H1 (cell line): Measurements from ENCODE around the gene PGAM5. TPM values are rescaled to one million over a fixed set of nuclear protein-coding genes. Genes with fewer than 3 reads are reported as not detected.

Experiments used
- CTCF ChIA-PET: fragments of 300-600 bp; sonication (Branson Sonifier 250); formaldehyde crosslinking; loops from one replicate; lab custom pipeline; 2021; ENCODE audit not compliant: partially characterized antibody; lab: Charles Lee
- POLR2A ChIA-PET: fragments of 300-600 bp; sonication (Branson Sonifier 250); formaldehyde crosslinking; loops from one replicate; lab custom pipeline; 2021; ENCODE audit warnings: inconsistent platforms; ENCODE audit not compliant: partially characterized antibody; lab: Charles Lee
- DNase-seq, 2 experiments: peaks; one replicate each; pipeline versions ENCODE4 v3.0.0 to v3.0.0-alpha.2; 2010 to 2022; ENCODE audit warnings: low spot score in 2 of 2, low read depth in 1 of 2, mixed read lengths in 1 of 2
- FAIRE-seq: peaks from 2 replicates; lab custom pipeline; 2011; peaks lifted over from hg19 to GRCh38; lab: Jason Lieb, UNC
- H2AFZ ChIP-seq: 2 replicates; pipeline ENCODE4 v1.8.1; 2012; ENCODE audit warnings: low read length, inconsistent platforms
- H2AK5ac ChIP-seq: 2 replicates; pipeline ENCODE4 v1.6.1; 2013; ENCODE audit warnings: low read depth, low read length
- H2BK120ac ChIP-seq: replicated peaks from 2 replicates; pipeline ENCODE3; 2013; ENCODE audit warnings: low read depth, low read length, inconsistent platforms
- H2BK12ac ChIP-seq: 2 replicates; pipeline ENCODE4 v1.6.1; 2013; ENCODE audit warnings: low read depth, low read length
- H2BK15ac ChIP-seq: 2 replicates; pipeline ENCODE4 v1.6.1; 2013; ENCODE audit warnings: low read length
- H2BK20ac ChIP-seq: 2 replicates; pipeline ENCODE4 v1.6.1; 2013; ENCODE audit warnings: low read length
- H2BK5ac ChIP-seq: 2 replicates; pipeline ENCODE4 v1.6.1; 2013; ENCODE audit warnings: low read depth, low read length
- H3K14ac ChIP-seq: 2 replicates; pipeline ENCODE4 v1.6.1; 2013; ENCODE audit warnings: inconsistent platforms; ENCODE audit not compliant: insufficient read length
- H3K18ac ChIP-seq: 2 replicates; pipeline ENCODE4 v1.6.1; 2013; ENCODE audit warnings: low read length; ENCODE audit errors: extremely low read depth
- H3K23ac ChIP-seq: 2 replicates; pipeline ENCODE4 v1.6.1; 2013; ENCODE audit warnings: inconsistent platforms; ENCODE audit not compliant: insufficient read length
- H3K23me2 ChIP-seq: 2 replicates; pipeline ENCODE4 v1.6.1; 2013; ENCODE audit warnings: low read depth, low read length
- H3K27ac ChIP-seq: 2 replicates; pipeline ENCODE4 v1.6.1; 2011; ENCODE audit warnings: low read depth, low read length, inconsistent platforms
- H3K27me3 ChIP-seq, 4 experiments: replicated peaks in 1 of 4; 1 replicate in 1 of 4; 2 replicates in 3 of 4; pipeline versions ENCODE4 v1.6.1 to v1.8.1; 2011 to 2013; ENCODE audit warnings: low read length in 3 of 4, mild to moderate bottlenecking in 3 of 4, inconsistent platforms in 2 of 4, mixed read lengths in 2 of 4, moderate library complexity in 1 of 4; ENCODE audit not compliant: control insufficient read depth in 3 of 4, insufficient read depth in 3 of 4; ENCODE audit errors: extremely low read depth in 1 of 4
- H3K36me3 ChIP-seq, 4 experiments: 2 replicates each; pipeline versions ENCODE4 v1.6.1 to v1.8.1; 2011 to 2013; ENCODE audit warnings: mild to moderate bottlenecking in 4 of 4, low read length in 3 of 4, moderate library complexity in 2 of 4, control low read depth in 1 of 4, inconsistent platforms in 1 of 4; ENCODE audit not compliant: insufficient read depth in 4 of 4, control insufficient read depth in 2 of 4
- H3K4ac ChIP-seq: replicated peaks from 2 replicates; pipeline ENCODE3; 2013; ENCODE audit warnings: low read length, low read depth, mixed read lengths, inconsistent platforms; ENCODE audit not compliant: insufficient read length
- H3K4me1 ChIP-seq, 4 experiments: replicated peaks in 1 of 4; 1 replicate in 1 of 4; 2 replicates in 3 of 4; pipeline versions ENCODE4 v1.6.1 to v1.8.1; 2011 to 2013; ENCODE audit warnings: low read length in 3 of 4, inconsistent platforms in 2 of 4, mixed read lengths in 1 of 4; ENCODE audit not compliant: insufficient read depth in 4 of 4, control insufficient read depth in 3 of 4
- H3K4me2 ChIP-seq, 2 experiments: 2 replicates each; pipeline versions ENCODE4 v1.6.1 to v1.8.1; 2011 to 2013; ENCODE audit warnings: low read depth in 2 of 2, low read length in 2 of 2, control low read depth in 1 of 2, inconsistent platforms in 1 of 2, mild to moderate bottlenecking in 1 of 2; ENCODE audit not compliant: insufficient read depth in 1 of 2
- H3K4me3 ChIP-seq, 4 experiments: fragments of 200-600, 300-600 bp in 1 of 4; sonication (generic), shearing (Covaris generic), sonication (Bioruptor Twin) in 1 of 4; 2 replicates each; pipeline versions ENCODE4 v1.5.1 to v1.8.1; 2011 to 2016; ENCODE audit warnings: low read length in 4 of 4, low read depth in 3 of 4, control low read depth in 2 of 4, inconsistent platforms in 2 of 4, mild to moderate bottlenecking in 2 of 4, mixed read lengths in 1 of 4, moderate library complexity in 1 of 4; ENCODE audit not compliant: insufficient read depth in 2 of 4; ENCODE audit errors: extremely low read depth in 1 of 4
- H3K56ac ChIP-seq: replicated peaks from 2 replicates; pipeline ENCODE3; 2013; ENCODE audit warnings: low read depth, mild to moderate bottlenecking, mixed read lengths, low read length, inconsistent platforms; ENCODE audit not compliant: insufficient read length
- H3K79me1 ChIP-seq: 2 replicates; pipeline ENCODE4 v1.6.1; 2013; ENCODE audit warnings: low read depth, low read length, control low read depth
- H3K79me2 ChIP-seq, 2 experiments: 2 replicates each; pipeline versions ENCODE4 v1.6.1 to v1.8.1; 2012 to 2013; ENCODE audit warnings: low read length in 2 of 2, mild to moderate bottlenecking in 2 of 2, inconsistent platforms in 1 of 2; ENCODE audit not compliant: insufficient read depth in 2 of 2, control insufficient read depth in 1 of 2
- H3K9ac ChIP-seq, 4 experiments: replicated peaks in 1 of 4; 1 replicate in 1 of 4; 2 replicates in 3 of 4; pipeline versions ENCODE4 v1.6.1 to v1.8.1; 2011 to 2013; ENCODE audit warnings: low read depth in 3 of 4, low read length in 3 of 4, control low read depth in 2 of 4, mild to moderate bottlenecking in 2 of 4, moderate library complexity in 2 of 4, inconsistent platforms in 1 of 4; ENCODE audit errors: extremely low read depth in 1 of 4
- H3K9me3 ChIP-seq, 2 experiments: 2 replicates each; pipeline versions ENCODE4 v1.6.1 to v1.8.1; 2012 to 2013; ENCODE audit warnings: mild to moderate bottlenecking in 2 of 2, moderate library complexity in 2 of 2, control low read depth in 1 of 2, inconsistent platforms in 1 of 2, low read depth in 1 of 2, low read length in 1 of 2, mixed read lengths in 1 of 2; ENCODE audit not compliant: insufficient read depth in 2 of 2
- H4K20me1 ChIP-seq, 2 experiments: replicated peaks in 1 of 2; 2 replicates each; pipeline versions ENCODE3 to v1.8.1; 2011 to 2013; ENCODE audit warnings: inconsistent platforms in 2 of 2, low read length in 2 of 2, mild to moderate bottlenecking in 1 of 2; ENCODE audit not compliant: insufficient read depth in 2 of 2, control insufficient read depth in 1 of 2
- H4K5ac ChIP-seq: 2 replicates; pipeline ENCODE4 v1.6.1; 2013; ENCODE audit warnings: low read length, low read depth, mixed read lengths, inconsistent platforms; ENCODE audit not compliant: insufficient read length
- H4K8ac ChIP-seq: 2 replicates; pipeline ENCODE4 v1.8.0; 2013; ENCODE audit warnings: mild to moderate bottlenecking, moderate library complexity, low read length, inconsistent platforms; ENCODE audit not compliant: insufficient read depth; ENCODE audit errors: extremely low read depth
- H4K91ac ChIP-seq: replicated peaks from 2 replicates; pipeline ENCODE3; 2013; ENCODE audit warnings: low read length, mixed read lengths, inconsistent platforms; ENCODE audit not compliant: insufficient read length
- CEBPB ChIP-seq: IDR thresholded peaks from 2 replicates; pipeline ENCODE4 v1.6.1; 2012; ENCODE audit warnings: low read depth, low read length
- EGR1 ChIP-seq: IDR thresholded peaks from 2 replicates; pipeline ENCODE4 v1.6.1; 2011; ENCODE audit warnings: low read depth, low read length, borderline replicate concordance
- MAFK ChIP-seq: IDR thresholded peaks from 2 replicates; pipeline ENCODE4 v1.6.1; 2012; ENCODE audit warnings: low read depth, mild to moderate bottlenecking, improper control_type of control experiment, low read length
- SAP30 ChIP-seq: fragments of 300-600 bp; sonication (generic); IDR thresholded peaks from 2 replicates; pipeline ENCODE4 v1.7.1; 2012; ENCODE audit warnings: low read length, moderate library complexity, mild to moderate bottlenecking, inconsistent platforms; ENCODE audit not compliant: insufficient read depth, insufficient replicate concordance
- SP1 ChIP-seq: IDR thresholded peaks from 2 replicates; pipeline ENCODE4 v1.6.1; 2011; ENCODE audit warnings: low read depth, low read length
- SP2 ChIP-seq: IDR thresholded peaks from 2 replicates; pipeline ENCODE4 v1.6.1; 2012; ENCODE audit warnings: mild to moderate bottlenecking, low read length, inconsistent platforms
- TAF1 ChIP-seq: IDR thresholded peaks from 2 replicates; pipeline ENCODE4 v1.6.1; 2011; ENCODE audit warnings: mild to moderate bottlenecking, low read depth, low read length
- TAF7 ChIP-seq: optimal IDR thresholded peaks from 2 replicates; pipeline ENCODE3; 2011; ENCODE audit warnings: low read depth, mild to moderate bottlenecking, inconsistent platforms, low read length, moderate library complexity, borderline replicate concordance
- TBP ChIP-seq: IDR thresholded peaks from 2 replicates; pipeline ENCODE4 v1.6.1; 2011; ENCODE audit warnings: low read depth, low read length, improper control_type of control experiment
- WGBS, 2 experiments: shearing (Covaris generic) in 1 of 2; methylation state at CpG; one replicate each; pipeline versions ENCODE4 v1.1.6 to v1.1.7; 2013 to 2015; ENCODE audit warnings: low lambda C conversion rate in 2 of 2, mixed read lengths in 2 of 2, inconsistent platforms in 1 of 2, low coverage in 1 of 2, missing lambda C conversion rate in 1 of 2; ENCODE audit not compliant: insufficient replicate concordance in 2 of 2, insufficient coverage in 1 of 2, insufficient read length in 1 of 2; ENCODE audit errors: extremely low coverage in 1 of 2, missing lambda C conversion rate in 1 of 2; 5-methylcytosine and 5-hydroxymethylcytosine counted together
- polyA plus RNA-seq, 7 experiments: library from polyadenylated mRNA; depleted of rRNA in 3 of 7; stranded (reverse) in 5 of 7; unstranded in 2 of 7; fragments of >200 nt in 5 of 7; fragments of 200-250 nt in 2 of 7; gene quantifications; 1 replicate in 5 of 7; 2 replicates in 1 of 7; 4 replicates in 1 of 7; pipeline versions ENCODE4 v1.2.1 to v1.2.3, GENCODE V29; 2011 to 2013; ENCODE audit warnings: missing spikeins in 2 of 7, mixed read lengths in 2 of 7
- total RNA-seq: library from RNA; stranded (reverse); fragmentation: NEBNext Ultra II Directional; extraction: Animal tissue kit (Norgen Biotek cat#: 25700); gene quantifications from 2 replicates; pipeline ENCODE4 v1.2.1, GENCODE V29; 2021
- TF ChIP-seq, protein P1 (sequence below): IDR thresholded peaks from 2 replicates; pipeline ENCODE4 v1.6.1; 2011; ENCODE audit warnings: low read depth, mild to moderate bottlenecking, low read length; ENCODE audit not compliant: insufficient read depth
- TF ChIP-seq, protein P2 (sequence below), 3 experiments: IDR thresholded peaks; 1 replicate in 2 of 3; 2 replicates in 1 of 3; pipeline versions ENCODE4 v1.5.1 to v1.6.1; 2011; ENCODE audit warnings: low read length in 3 of 3, mild to moderate bottlenecking in 3 of 3, inconsistent platforms in 2 of 3, low read depth in 1 of 3, moderate library complexity in 1 of 3; ENCODE audit not compliant: insufficient read depth in 1 of 3; ENCODE audit errors: control extremely low read depth in 1 of 3

Gene PGAM5
- total and polyA plus RNA-seq, 2 of the 8 experiments (the other 6 are each of a cell fraction or from before 2014, with no cell fraction given): 66.4 to 84.0 TPM

DNA sequence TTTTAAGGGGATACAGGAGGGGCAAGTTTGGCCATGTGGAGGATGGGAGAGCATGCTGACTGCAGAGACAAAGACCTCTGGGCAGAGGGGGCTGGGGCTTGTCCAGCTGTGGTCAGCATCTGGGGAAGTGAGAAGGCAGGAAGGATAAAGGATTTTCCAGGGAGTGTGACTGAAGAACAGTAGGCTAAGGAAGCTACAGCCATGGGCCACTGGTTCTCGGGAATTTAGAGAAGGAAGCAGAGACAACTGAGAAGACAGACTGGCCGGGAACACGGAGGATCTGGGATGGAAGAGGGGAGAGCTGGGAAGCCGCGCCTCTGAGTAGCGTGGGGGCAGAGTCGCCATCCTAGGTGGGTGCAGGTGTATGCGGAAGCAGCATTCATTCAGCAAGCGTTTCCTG, 7.0 kb upstream of the PGAM5 start:
- Histone ChIP-seq H3K4me1 (no peaks in the 10 kb centered on the region; a peak in 1 of 7 replicates), H3K36me3 (peaks cover 1 to 12% (median 3%) of the 10 kb centered on the region in 4 experiments; a peak in 6 of 8 replicates), H3K9ac (no peak overlapping the region), H2BK12ac (no peak overlapping the region), H3K23me2 (no peaks in the 10 kb centered on the region), H4K91ac (no peak overlapping the region), H3K18ac (no peak overlapping the region), H3K79me1 (no peaks in the 10 kb centered on the region), H2BK20ac (no peak overlapping the region), H3K4ac (no peak overlapping the region), H4K8ac (no peak overlapping the region), H3K9me3 (no peaks in the 10 kb centered on the region), H4K5ac (no peak overlapping the region), H3K27ac (no peak overlapping the region), H2BK5ac (peak overlapping the region; percentile 71; the same call in 1 of the 2 replicates), H3K56ac (no peak overlapping the region), H2AFZ (no peak overlapping the region), H3K23ac (no peak overlapping the region), H3K79me2 (no peaks in the 10 kb centered on the region), H3K4me2 (no peak overlapping the region), H2AK5ac (no peak overlapping the region), H2BK120ac (no peak overlapping the region), H2BK15ac (no peak overlapping the region), H4K20me1 (peaks cover 2 to 3% of the 10 kb centered on the region in 2 experiments), H3K4me3 (no peak overlapping the region), H3K14ac (no peak overlapping the region), H3K27me3 (no peaks in the 10 kb centered on the region)
- ChIA-PET POLR2A (interaction anchor here (1.2 to 3.4 kb wide), 7 partner anchors 9 to 27 kb away, joined by 3 to 24 read pairs (median 4); no protein-coding TSS in a partner anchor), CTCF (interaction anchor here (2.1 kb wide), 1 partner anchor 65 kb away, joined by 5 read pairs; no protein-coding TSS in a partner anchor)
- DNase-seq (no peak), FAIRE-seq (no peak)
- WGBS, 2 experiments: 89% methylated on average over 9 of the region's 9 CpGs; no CpG with 5 or more reads in 1 of the 2 experiments
- TF ChIP-seq SP2 (no peak), TAF1 (no peak), SP1 (no peak), SAP30 (no peak), CEBPB (no peak), EGR1 (no peak), MAFK (no peak), TAF7 (no peak), TBP (no peak)
- TF ChIP-seq, protein P1, sequence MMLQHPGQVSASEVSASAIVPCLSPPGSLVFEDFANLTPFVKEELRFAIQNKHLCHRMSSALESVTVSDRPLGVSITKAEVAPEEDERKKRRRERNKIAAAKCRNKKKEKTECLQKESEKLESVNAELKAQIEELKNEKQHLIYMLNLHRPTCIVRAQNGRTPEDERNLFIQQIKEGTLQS: no peak
- TF ChIP-seq, protein P2, sequence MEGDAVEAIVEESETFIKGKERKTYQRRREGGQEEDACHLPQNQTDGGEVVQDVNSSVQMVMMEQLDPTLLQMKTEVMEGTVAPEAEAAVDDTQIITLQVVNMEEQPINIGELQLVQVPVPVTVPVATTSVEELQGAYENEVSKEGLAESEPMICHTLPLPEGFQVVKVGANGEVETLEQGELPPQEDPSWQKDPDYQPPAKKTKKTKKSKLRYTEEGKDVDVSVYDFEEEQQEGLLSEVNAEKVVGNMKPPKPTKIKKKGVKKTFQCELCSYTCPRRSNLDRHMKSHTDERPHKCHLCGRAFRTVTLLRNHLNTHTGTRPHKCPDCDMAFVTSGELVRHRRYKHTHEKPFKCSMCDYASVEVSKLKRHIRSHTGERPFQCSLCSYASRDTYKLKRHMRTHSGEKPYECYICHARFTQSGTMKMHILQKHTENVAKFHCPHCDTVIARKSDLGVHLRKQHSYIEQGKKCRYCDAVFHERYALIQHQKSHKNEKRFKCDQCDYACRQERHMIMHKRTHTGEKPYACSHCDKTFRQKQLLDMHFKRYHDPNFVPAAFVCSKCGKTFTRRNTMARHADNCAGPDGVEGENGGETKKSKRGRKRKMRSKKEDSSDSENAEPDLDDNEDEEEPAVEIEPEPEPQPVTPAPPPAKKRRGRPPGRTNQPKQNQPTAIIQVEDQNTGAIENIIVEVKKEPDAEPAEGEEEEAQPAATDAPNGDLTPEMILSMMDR (IDR thresholded peaks at IDR 0.05; ENCODE audit: control extremely low read depth in 1 of 3, insufficient read depth in 1 of 3, low read depth in 1 of 3, low read length in 3 of 3): no peak
